ENCODE data around the gene RPN1.

DNA sequence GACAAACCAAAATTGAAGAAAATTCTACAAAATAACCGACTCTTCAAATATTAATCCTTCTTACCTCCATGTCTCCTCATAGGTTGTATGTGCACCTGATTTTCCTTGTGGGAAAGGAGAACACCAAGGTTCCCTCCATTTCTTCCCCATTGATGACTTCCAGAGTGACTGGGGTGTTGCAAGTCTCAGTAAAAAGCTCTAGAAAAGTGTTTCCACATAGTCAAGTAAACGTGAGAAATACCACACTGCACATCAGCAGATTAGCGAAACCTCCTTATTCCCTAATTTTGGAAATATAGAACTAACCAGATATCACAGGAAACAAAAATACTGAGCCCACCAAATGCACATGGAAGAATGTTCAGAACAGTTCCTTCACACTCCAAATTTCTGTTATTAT, 4.9 kb upstream of the RPN1 start:
- no peak for TF ChIP-seq POLR2A (IDR thresholded peaks at IDR 0.05)
- TF ChIP-seq, protein P1, sequence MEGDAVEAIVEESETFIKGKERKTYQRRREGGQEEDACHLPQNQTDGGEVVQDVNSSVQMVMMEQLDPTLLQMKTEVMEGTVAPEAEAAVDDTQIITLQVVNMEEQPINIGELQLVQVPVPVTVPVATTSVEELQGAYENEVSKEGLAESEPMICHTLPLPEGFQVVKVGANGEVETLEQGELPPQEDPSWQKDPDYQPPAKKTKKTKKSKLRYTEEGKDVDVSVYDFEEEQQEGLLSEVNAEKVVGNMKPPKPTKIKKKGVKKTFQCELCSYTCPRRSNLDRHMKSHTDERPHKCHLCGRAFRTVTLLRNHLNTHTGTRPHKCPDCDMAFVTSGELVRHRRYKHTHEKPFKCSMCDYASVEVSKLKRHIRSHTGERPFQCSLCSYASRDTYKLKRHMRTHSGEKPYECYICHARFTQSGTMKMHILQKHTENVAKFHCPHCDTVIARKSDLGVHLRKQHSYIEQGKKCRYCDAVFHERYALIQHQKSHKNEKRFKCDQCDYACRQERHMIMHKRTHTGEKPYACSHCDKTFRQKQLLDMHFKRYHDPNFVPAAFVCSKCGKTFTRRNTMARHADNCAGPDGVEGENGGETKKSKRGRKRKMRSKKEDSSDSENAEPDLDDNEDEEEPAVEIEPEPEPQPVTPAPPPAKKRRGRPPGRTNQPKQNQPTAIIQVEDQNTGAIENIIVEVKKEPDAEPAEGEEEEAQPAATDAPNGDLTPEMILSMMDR (IDR thresholded peaks at IDR 0.05), result no peak

Measured in vagina (tissue), 2 donors.